DMS 273 (cell line): Measurements from ENCODE around the gene HERC5.

Source experiments
- DNase-seq: peaks from one replicate; lab custom pipeline; 2025; ENCODE audit not compliant: unreplicated experiment; lab: John Stamatoyannopoulos, UW

Gene HERC5

GRCh38 chr4:88517825-88518224 lies 60.9 kb downstream of the HERC5 start:
- DNase-seq = no peak

GRCh38 chr4:88518911-88519310 lies 62.0 kb downstream of the HERC5 start:
- DNase-seq = no peak

- peak; percentile 56 for DNase-seq
These were observed 65.9 kb downstream of the HERC5 start for GRCh38 chr4:88522702-88523324.

- peak; percentile 96 for DNase-seq
These were observed 66.6 kb downstream of the HERC5 start, which contains the start of gene PYURF for GRCh38 chr4:88523325-88524129. PYURF (minus strand) TSS chr4:88523776; CDS start chr4:88523700, 76 bp downstream.

GRCh38 chr4:88524171-88524570 lies 67.3 kb downstream of the HERC5 start:
- peak; percentile 25 for DNase-seq

- peak; percentile 33 for DNase-seq
These were observed 69.4 kb downstream of the HERC5 start for GRCh38 chr4:88526221-88526815.

GRCh38 chr4:88527787-88528186 lies 70.9 kb downstream of the HERC5 start:
- DNase-seq = no peak

GRCh38 chr4:88528861-88529260 lies 71.9 kb downstream of the HERC5 start:
- no peak for DNase-seq

GRCh38 chr4:88531549-88531948 lies 74.6 kb downstream of the HERC5 start:
- DNase-seq = no peak

- DNase-seq = no peak
These were observed 76.3 kb downstream of the HERC5 start for GRCh38 chr4:88533088-88533790.

GRCh38 chr4:88533937-88534750 lies 77.2 kb downstream of the HERC5 start:
- DNase-seq = no peak

- no peak for DNase-seq
These were observed 78.3 kb downstream of the HERC5 start for GRCh38 chr4:88535090-88535755.

- no peak for DNase-seq
These were observed 80.8 kb downstream of the HERC5 start for GRCh38 chr4:88537709-88538108.

- DNase-seq = peak; percentile 44
These were observed 82.6 kb downstream of the HERC5 start for GRCh38 chr4:88539322-88540068.

GRCh38 chr4:88549815-88550214 lies 92.9 kb downstream of the HERC5 start:
- no peak for DNase-seq
